PFSK-1 (cell line): ENCODE data around the gene CLCC1.

Experiments used
- POLR2AphosphoS5 ChIP-seq: IDR thresholded peaks from 2 replicates; pipeline ENCODE4 v1.6.1; 2012; ENCODE audit warnings: low read depth, mild to moderate bottlenecking, control low read depth, low read length, moderate library complexity
- SIN3A ChIP-seq: IDR thresholded peaks from 2 replicates; pipeline ENCODE4 v1.6.1; 2012; ENCODE audit warnings: mild to moderate bottlenecking, low read length, moderate library complexity, borderline replicate concordance; ENCODE audit not compliant: insufficient read depth

- TF ChIP-seq POLR2AphosphoS5: peak; percentile 90
- TF ChIP-seq SIN3A: no peak
Measured at GRCh38 chr1:108963052-108963686, at the start of gene CLCC1.
